ENCODE results near the gene STIP1. TPM values are rescaled to one million over a fixed set of nuclear protein-coding genes. Genes with fewer than 3 reads are reported as not detected.

STIP1 gene
- total RNA-seq, 2 donors from 2014 or later: 35.8 to 63.6 TPM

- 33 to 64% methylated on average over 3 to 8 of the region's 12 CpGs for WGBS, 2 donors
- H3K4me3 ChIP-seq: no peak overlapping the region
- DNase-seq (no peak), ATAC-seq (no peak)
- no peaks in the 10 kb centered on the region for H3K9me3 ChIP-seq
- no peaks in the 10 kb centered on the region for H3K36me3 ChIP-seq (replicated peaks in 1 of 2; ENCODE audit: insufficient read depth in 1 of 2, low read depth in 2 of 2)
- H3K27me3 ChIP-seq: no peaks in the 10 kb centered on the region
- intact Hi-C loops (cut with DNase I): no loop called here
- H3K4me1 ChIP-seq: peaks cover 77% of the 10 kb centered on the region
- H3K27ac ChIP-seq: peak overlapping the region in 3 of 4 donors; percentile 85 to 97 (median 93)
- TF ChIP-seq, protein P1, sequence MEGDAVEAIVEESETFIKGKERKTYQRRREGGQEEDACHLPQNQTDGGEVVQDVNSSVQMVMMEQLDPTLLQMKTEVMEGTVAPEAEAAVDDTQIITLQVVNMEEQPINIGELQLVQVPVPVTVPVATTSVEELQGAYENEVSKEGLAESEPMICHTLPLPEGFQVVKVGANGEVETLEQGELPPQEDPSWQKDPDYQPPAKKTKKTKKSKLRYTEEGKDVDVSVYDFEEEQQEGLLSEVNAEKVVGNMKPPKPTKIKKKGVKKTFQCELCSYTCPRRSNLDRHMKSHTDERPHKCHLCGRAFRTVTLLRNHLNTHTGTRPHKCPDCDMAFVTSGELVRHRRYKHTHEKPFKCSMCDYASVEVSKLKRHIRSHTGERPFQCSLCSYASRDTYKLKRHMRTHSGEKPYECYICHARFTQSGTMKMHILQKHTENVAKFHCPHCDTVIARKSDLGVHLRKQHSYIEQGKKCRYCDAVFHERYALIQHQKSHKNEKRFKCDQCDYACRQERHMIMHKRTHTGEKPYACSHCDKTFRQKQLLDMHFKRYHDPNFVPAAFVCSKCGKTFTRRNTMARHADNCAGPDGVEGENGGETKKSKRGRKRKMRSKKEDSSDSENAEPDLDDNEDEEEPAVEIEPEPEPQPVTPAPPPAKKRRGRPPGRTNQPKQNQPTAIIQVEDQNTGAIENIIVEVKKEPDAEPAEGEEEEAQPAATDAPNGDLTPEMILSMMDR (IDR thresholded peaks at IDR 0.05): no peak
- peak in 1 of 3 donors; percentile 6 for TF ChIP-seq POLR2A (IDR thresholded peaks at IDR 0.05)
Observed at GRCh38 chr11:64229090-64229743, 43.2 kb downstream of the STIP1 start.

GRCh38 chr11:64229744-64230170 lies 43.8 kb downstream of the STIP1 start:
- H3K4me1 ChIP-seq: peaks cover 75% of the 10 kb centered on the region
- H3K27ac ChIP-seq: peak overlapping the region; percentile 85 to 97 (median 92)
- no peaks in the 10 kb centered on the region for H3K9me3 ChIP-seq
- H3K4me3 ChIP-seq: peak overlapping the region in 1 of 2 donors; percentile 32
- 35 to 43% methylated on average over 13 of the region's 13 CpGs for WGBS, 2 donors
- DNase-seq (no peak), ATAC-seq (no peak)
- intact Hi-C loops (cut with DNase I): no loop called here
- no peaks in the 10 kb centered on the region for H3K36me3 ChIP-seq (replicated peaks in 1 of 2; ENCODE audit: insufficient read depth in 1 of 2, low read depth in 2 of 2)
- H3K27me3 ChIP-seq: no peaks in the 10 kb centered on the region
- TF ChIP-seq POLR2A (IDR thresholded peaks at IDR 0.05): no peak
- TF ChIP-seq, protein P1 (IDR thresholded peaks at IDR 0.05): no peak

DNA sequence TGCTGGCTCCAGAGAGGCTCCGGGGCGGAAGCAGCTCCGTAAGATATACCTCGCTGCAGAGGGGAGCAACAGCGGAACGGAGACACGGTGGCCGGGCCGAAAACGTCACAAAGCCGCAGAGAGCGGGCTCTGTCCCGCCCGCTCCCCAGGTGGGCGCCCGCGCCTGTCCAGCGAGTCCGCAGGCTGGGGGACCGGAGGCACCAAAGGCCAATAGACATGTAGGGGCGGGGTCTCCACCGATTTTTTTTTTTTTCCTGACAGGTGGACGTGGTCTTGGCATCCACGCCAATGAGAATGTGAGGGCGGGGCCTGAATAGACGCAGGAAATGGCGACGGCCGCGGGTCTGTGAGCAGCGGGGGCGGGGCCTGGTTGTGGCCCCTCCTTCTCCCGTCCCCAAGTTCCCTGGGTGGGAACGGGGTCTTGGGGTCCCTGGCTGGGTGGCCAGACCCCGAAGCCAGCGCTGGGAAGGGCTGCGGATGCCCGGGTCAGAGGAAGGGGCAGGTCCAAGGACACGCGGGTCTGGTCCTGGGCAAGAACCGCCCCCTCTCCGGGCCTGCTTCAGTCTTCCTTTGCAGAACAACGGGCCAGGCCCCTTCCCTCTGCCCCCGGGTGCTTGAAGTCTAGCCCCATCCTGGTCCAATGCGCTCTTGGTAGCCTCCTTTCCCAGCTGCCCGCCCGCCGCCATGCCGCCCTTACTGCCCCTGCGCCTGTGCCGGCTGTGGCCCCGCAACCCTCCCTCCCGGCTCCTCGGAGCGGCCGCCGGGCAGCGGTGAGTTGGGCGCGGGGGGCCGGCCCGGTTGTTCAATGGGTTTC lies 44.4 kb downstream of the STIP1 start, which contains the start of gene DNAJC4:
Gene DNAJC4, plus strand, starts transcription at position 378 of the 814 bp plus-strand sequence. Its CDS starts 307 bp downstream, at position 685.
- Histone ChIP-seq H3K36me3 (replicated peaks in 1 of 2; ENCODE audit: insufficient read depth in 1 of 2, low read depth in 2 of 2) (no peaks in the 10 kb centered on the region), H3K27me3 (no peaks in the 10 kb centered on the region), H3K4me3 (peak within 1 kb of the TSS; percentile 23 to 32), H3K4me1 (peaks cover 74% of the 10 kb centered on the region), H3K9me3 (no peaks in the 10 kb centered on the region), H3K27ac (peak within 1 kb of the TSS; percentile 85 to 97 (median 92))
- intact Hi-C loops (cut with DNase I): no loop called here
- TF ChIP-seq POLR2A (IDR thresholded peaks at IDR 0.05): peak in 2 of 3 donors; percentile 67
- TF ChIP-seq, protein P1 (IDR thresholded peaks at IDR 0.05): no peak
- ATAC-seq (peak; percentile 67), DNase-seq (peak; percentile 93 to 98 (median 96))
- WGBS, 2 donors: 0% methylated on average over 23 to 62 of the region's 62 CpGs

DNA sequence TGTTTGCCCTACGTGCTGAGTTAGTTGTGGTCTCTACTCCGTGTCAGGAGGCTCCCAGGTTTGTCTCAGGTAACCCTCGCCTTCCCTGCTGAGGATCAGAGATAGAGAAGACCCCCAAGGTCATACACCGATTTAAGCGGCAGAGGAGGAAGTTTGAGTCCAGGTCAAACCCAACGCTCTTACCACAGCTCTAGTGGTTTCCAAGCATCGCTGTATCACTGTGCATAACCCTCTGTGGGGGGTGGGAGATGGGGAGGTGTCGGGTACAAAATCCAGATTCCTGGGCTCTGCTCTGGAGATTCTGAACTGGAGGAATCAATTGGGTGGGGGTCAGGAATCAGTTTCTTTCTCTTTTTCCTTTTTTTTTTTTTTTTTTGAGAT lies 45.0 kb downstream of the STIP1 start:
- H3K36me3 ChIP-seq (replicated peaks in 1 of 2; ENCODE audit: insufficient read depth in 1 of 2, low read depth in 2 of 2): no peaks in the 10 kb centered on the region
- peak overlapping the region; percentile 85 to 97 (median 92) for H3K27ac ChIP-seq
- intact Hi-C loops (cut with DNase I): no loop called here
- H3K4me3 ChIP-seq: peak overlapping the region; percentile 23 to 32
- peaks cover 77% of the 10 kb centered on the region for H3K4me1 ChIP-seq
- H3K27me3 ChIP-seq: no peaks in the 10 kb centered on the region
- H3K9me3 ChIP-seq: no peaks in the 10 kb centered on the region
- TF ChIP-seq POLR2A (IDR thresholded peaks at IDR 0.05): no peak
- TF ChIP-seq, protein P1 (IDR thresholded peaks at IDR 0.05): no peak
- 4 to 5% methylated on average over 8 of the region's 8 CpGs for WGBS, 2 donors
- no peak for DNase-seq
- ATAC-seq: no peak
